OCI-M2 (cell line): Measurements from ENCODE around the gene CDC14B.
"Not testable (repeated sequence)": the region's sequence is repeated elsewhere in the genome, so short reads cannot be mapped to it uniquely, and the experiment has no call there.

Experiments used
- DNase-seq: peaks from one replicate; lab custom pipeline; 2025; ENCODE audit not compliant: unreplicated experiment; lab: John Stamatoyannopoulos, UW

The CDC14B gene

DNA sequence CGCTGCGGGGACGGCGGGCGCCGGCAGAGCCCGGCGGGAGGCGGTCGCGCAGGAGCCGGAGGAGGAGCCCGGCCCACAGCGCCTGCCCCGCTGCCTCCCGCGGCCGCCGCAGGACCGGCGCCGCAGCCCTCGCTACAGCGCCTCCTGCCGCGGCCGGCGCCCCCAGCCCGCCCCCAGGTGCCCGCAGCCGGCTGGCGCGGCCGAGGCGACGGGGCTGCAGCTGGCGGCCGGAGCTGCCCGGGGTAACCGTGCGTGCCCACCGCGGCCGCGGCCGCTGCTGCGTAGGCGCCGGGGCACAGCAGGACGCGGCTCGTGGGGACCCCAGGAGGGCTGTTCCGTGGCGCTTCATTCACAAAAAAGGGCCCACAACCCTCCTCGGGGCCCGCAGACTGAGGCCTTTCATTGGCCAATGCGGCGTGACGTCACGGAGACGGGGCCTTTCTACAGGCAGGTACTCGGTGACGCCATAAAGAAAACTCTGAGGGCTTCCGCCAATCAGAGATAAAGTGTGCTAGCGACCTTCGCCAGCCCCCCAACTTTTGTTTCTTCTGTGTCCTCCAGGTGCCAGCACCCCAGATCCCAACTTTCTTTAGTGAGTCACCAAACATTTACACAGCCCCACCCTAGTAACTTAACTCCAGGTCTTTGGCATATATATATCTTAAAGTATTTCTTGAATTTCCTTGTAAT lies at the start of gene CDC14B:
CDC14B (minus strand) TSS at position 353 of the 690 bp plus-strand sequence. CDS start 465 bp downstream, outside the sequence.
- no peak for DNase-seq

DNA sequence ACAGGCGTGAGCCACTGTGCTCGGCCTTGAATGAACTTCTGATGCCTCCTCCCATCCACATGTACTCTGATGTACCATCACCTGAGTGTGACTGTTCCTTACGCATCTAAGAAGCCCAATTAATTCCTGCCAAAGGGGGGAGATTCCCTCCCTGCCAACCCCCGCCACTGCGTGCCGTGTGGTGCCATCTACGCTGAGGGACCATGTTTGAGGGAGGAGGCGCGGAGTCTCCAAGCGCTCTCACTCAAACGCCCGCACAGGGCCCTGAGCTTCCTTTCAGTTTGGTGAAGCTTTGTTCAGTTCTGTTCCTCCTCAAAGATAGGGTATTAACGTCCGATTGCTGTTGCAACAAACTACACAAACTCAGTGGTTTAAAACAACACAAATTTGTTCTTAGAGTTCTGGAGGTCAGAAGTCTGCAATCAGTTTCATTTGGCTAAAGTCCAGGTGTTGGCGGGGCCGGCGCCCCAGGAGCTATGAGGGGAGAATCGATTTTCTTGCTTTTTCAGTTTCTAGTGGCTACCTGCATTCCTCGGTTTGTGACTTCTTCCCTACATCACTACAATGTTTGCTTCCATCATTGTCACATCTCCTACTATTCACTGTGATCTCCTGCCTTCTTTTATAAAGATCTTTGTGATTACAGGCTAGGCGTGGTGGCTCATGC lies 49.4 kb upstream of the CDC14B start:
- DNase-seq: no peak

DNA sequence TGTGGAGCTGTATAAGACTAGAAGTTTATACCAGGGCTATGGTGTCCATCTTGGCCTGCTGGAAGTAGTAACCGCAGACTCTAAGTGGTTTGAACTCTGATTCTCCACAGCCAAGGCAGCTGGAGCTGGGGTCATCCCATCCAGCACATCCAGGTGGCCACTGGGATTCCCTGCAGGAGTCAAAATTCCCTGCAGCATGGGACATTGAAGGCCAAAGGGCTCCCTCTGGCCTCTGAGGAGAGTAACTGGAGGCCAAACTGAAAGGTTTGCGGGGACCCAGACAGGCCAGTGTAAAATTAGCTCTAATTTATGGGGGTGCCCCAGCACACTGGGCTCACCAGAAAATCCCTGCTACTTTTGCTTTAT lies 47.7 kb upstream of the CDC14B start:
- DNase-seq: no peak

DNA sequence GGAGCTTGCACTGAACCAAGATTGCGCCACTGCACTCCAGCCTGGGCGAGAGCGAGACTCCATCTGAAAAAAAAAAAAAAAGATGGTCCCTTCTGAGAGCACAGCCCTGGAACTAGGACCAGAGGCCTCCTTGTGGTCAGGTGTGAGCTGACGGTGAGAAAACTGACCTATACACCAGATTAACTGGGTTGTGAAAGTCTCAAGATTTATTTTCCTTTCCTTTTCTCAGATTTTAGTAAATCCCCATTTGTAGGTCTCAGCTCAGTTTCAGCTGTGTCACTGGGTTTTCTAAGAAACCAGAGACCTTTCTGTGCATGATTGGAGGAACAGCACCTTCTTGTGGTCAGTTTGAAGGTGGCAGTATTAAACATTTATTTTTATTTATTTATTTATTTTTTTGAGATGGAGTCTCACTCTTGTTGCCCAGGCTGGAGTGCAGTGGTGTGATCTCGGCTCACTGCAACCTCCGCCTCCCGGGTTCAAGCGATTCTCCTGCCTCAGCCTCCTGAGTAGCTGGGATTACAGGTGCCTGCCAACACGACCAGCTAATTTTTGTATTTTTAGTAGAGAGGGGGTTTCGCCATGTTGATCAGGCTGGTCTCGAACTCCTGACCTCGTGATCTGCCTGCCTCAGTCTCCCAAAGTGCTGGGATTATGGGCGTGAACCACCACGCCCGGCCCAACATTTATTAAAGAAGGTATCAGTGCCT lies 47.2 kb upstream of the CDC14B start:
- not testable (repeated sequence) for DNase-seq

DNA sequence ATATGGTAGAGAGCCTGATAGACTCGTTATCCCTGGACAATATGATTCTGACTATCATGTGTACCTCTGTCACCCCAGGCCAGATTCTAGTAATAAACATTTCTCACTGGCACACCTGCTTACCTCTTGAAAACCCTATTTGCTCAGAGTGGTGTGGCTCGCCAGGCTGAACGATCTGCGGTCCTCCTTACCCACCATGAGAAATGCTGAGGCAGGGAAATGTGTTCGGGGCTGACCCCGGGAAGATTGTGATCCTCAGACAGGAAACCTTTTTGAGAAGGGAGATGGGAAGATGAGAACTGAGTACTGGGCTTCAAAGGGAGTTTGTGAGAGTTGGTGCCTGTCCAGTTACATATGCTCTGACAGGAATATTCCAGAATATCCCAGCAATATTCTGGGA lies 46.1 kb upstream of the CDC14B start:
- DNase-seq: no peak

DNA sequence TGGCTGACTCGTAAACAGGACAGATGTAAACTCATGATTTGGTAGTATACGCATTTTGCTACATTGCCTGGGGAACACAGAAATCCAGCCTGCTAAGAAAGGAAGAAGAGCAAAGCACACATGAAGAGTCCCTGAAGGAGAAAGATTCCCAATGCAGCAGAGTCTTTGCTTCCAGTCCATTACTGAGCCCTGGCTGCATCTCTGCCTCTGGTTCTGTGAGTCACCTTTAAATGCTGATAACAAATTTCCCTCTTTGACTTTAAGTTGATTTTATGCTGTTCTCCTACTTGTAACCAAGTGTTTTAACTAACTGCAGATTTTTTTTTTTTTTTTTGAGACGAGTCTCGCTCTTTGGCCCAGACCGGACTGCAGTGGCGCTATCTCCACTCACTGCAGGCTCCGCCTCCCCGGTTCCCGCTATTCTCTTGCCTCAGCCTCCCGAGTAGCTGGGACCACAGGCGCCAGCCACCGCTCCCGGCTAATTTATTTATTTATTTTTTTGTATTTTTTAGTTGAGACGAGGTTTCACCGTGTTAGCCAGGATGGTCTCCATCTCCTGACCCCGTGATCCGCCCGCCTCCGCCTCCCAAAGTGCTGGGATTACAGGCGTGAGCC lies 44.0 kb upstream of the CDC14B start:
- no peak for DNase-seq

DNA sequence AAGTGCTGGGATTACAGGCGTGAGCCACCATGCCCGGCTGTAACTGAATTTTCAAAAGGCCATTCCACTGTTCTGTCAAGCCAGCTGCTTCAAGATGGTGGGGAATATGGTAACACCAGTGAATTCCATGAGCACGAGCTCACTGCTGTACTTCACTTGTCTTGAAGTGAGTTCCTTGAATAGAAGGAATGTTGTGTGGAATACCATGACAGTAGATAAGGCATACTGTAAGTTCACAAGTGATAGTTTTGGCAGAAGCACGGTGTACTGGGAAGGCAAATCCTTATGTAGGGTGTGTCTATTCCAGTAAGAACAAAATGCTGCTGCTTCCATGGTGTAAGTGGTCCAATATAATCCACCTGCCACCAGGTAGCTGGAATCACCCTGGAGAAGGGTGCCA lies 42.1 kb upstream of the CDC14B start:
- no peak for DNase-seq

DNA sequence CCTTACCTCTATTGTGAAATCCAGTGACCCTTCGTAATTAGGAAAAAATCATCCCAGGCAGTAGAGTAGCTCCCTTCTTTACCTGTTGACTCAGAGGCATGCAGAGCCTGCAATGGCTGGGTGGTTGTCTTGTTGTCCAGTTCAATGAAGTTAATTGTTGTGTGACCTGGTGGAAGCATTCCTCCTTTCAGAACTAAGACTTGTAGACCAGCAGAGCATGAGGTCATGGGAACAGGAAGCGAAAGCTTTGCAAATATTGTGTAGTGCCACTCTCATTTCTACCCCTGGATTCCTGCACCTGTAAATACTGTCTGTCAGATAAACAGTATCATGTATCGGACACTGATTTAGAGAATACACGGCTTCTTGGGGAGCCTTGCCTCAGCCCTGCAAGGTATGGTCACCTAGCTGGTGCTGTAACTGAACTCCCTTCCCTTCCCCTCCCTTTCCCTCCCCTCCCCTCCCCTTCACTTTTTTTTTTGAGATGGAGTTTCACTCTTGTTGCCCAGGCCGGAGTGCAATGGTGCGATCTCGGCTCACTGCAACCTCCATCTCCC lies 41.1 kb upstream of the CDC14B start:
- DNase-seq: no peak

DNA sequence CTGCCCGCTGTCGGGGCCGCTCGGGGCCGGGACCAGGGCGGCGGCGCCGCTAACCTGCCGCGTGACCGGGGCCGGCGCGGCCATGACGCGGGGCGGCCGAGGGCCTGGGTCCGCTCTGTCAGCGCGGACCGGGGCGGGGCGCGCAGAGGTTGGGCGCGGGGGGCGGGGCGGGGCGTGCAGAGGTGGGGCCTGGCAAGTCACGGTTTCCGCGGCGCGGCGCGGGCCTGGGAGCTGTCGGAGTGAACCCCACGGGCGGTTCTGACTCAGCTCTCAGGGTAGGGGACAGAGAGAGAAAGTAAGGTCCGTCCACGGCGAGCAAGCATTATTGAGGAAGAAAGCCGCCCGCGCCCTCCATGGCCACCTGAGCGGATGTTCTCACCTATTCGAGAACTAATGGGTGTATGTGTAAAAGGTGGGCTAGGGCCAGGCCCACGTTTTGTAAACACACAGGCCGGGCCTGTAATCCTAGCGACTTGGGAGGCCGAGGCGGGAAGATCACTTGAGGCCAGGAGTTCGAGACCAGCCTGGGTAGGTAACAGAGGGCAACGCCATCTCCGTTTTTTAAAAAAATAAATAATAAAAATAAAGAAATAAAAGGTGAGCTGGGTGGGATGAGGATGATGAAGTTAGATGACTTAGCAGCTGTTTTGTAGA lies 35.7 kb upstream of the CDC14B start, which contains the start of gene PRXL2C:
PRXL2C (minus strand) TSS at position 120 of the 654 bp plus-strand sequence; CDS start at position 84, 36 bp downstream.
- no peak for DNase-seq

DNA sequence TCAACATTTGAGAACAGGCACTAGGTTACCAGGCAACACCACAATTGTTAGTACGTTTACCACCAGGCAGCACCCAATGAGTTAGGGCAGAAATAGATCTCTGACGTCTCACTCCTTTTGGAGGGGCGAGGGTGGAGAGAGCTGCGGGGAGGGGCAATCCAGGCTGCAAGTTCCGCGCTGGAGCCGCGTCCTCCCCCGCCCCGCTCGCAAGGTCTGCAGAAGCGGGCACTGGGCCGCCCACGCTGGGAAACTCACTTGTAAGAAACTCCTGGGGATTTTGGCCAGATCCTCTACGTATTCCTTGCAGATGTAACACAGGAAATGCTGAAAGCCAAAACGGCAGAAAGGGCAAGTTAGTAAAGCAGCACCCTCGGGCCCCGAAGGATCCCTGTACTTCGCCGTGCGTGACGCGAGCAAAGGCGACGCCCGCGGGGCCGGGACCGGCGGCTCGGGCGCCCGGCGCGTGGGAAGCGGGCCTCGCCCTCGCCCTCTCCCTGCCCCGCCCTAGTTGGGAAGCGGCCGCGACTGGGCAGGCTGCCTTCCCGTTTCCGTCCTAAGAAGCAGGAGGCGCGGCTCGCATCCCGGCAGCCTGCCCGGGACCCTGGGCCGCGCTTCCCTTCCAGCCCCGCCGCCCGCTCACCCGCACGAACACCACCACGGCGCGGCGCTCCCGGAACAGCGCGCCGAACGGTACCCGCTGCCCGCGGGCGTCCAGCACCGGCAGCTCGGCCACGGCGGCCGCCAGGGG lies 35.0 kb upstream of the CDC14B start:
- DNase-seq: no peak

DNA sequence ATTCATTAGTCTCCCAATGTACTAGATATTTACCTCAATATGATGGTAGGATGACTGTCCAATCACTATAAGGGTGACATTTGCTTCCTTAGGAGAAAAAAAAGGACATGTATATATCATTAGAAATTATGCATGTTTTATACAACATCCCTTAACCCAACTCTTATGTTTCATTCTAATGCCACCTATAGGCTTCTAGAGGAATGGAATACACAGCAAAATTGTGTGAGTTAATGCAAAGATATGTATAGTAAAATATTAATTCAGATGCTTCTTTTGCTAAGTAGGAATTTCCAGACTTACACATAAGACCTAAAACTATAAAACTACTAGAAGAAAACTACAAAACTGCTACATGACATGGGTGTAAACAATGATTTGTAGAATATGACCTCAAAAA lies 32.0 kb upstream of the CDC14B start:
- DNase-seq: no peak

DNA sequence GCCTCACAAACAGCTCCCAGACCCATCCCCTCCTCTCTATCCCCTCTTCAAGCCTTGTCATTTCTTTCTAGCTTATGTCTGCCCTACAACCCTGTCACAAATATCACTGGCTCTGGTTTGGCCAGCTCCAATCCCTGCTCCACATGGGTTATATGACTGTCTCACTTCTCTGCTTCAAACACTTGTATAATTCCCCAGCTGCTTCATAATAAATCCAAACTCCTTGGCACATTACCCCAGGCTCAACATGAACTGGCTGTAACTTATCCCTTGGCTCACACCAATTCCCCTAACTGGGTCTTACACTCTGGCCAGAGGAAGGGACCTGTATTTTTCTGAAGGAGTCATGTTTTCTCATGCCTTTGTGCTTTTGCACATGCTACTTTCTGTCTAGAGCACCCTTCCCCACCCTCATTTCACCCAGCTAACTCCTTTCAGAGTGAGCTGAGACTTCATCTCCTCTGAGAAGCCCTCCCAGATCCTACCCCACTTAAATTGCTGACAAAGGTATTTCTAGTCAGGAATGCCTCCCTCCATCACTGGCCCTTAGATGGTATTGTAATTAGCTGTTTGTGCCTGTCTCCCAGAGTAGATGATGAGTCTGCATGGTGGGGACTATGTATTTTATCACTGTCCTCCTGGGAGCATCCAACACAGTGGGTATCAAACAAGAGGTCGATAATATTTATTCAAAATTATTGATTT lies 30.1 kb upstream of the CDC14B start:
- no peak for DNase-seq

DNA sequence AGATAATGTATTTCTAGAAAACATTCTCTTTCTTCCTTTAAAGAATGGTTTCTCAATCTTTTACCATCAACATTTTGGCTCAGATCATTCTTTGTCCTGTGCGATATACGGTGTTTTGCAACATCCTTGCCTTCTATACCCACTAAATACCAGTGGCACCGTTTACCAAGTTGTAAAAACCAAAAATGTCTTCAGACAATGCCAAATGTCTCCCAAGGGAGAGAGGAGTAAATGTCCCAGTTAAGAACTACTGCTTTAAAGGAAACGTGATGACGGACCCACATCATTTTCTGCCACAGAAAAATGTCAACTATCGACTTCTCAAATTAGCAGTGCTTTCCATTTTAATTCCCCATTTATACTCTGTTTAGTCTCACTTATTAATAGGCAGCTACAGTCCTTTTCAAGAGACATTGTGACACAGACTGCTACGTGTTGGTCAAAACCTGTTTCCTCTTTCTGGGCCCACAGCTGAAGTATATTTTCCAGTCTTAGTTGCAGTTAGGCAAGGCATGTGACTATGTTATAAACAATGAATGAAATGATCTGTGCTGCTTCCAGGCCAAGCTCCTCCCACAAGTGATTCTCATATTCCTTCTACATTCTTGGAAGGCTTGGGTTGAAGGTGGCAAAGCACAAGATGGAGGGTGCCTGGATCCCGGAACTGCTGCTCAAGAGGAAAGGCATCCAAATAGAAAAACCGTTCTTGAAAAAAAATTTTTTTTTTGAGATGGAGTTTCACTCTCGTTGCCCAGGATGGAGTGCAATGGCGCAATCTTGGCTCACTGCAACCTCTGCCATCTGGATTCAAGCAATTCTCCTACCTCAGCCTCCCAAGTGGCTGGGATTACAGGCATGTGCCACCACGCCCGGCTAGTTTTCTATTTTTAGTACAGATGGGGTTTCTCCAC lies 26.7 kb upstream of the CDC14B start:
- DNase-seq: no peak

DNA sequence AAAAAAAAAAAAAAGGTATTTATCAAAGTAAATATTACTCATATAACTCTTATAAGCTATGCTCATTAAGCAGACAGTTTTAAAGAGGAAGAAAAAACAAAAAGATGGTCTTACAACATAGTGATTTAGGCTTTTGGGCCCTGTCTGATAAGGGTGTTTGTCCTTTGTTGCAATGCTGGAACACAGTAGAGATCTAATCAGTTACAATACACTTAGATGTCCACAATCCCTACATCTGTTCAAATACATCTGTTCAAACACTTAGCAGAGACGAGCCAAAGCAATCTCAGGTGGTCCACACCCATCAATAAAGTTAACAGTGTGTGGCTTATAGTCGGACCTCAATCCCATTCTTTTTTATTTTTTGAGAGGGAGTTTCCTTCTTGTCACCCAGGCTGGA lies 24.5 kb upstream of the CDC14B start:
- DNase-seq: no peak

DNA sequence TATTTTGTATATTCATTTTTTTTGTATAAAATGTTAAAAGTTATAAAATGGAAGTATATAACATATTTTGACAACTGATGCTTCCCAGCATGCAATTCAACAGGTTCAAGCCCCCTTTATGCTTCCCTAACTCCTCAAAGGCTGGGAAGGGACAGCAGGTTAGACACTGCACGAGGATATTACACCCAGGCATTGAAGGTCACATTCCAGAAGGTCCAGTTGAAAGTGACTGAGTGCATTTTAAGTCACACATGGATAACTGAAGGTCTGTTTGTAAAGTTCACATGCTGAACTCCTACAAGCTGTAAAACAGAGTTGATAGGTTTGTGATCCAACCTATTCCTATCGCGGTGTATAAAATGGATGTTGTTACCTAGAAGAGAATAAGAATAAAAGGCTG lies 21.9 kb upstream of the CDC14B start:
- no peak for DNase-seq

DNA sequence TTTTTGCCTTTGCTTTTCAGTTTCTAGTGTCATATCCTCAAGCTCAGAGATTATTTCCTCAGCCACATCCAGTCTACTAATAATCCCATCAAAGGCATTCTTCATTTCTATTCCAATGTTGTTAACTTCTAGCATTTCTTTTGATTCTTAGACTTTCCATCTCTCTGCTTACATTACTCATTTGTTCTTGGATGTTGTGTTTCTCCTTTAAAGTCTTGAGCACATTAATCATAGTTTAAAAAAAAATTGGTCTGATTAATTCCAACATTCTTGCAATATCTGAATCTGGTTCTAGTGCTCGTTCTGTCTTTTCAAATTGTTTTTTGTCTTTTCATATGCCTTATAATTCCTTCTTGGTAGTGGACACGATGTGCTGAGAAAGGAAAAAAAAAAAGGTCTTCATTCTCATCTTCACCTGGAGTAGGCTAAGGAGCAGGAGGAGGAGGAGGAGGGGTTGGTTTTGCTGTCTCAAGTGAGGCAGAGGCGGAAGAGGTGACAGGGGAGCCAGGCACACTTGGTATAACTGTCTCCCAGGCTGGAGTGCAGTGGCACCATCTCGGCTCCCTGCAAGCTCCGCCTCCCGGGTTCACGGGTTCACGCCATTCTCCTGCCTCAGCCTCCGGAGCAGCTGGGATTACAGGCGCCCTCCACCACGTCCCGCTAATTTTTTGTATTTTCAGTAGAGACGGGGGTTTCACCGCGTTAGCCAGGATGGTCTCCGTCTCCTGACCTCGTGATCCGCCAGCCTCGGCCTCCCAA lies 19.1 kb upstream of the CDC14B start:
- no peak for DNase-seq

DNA sequence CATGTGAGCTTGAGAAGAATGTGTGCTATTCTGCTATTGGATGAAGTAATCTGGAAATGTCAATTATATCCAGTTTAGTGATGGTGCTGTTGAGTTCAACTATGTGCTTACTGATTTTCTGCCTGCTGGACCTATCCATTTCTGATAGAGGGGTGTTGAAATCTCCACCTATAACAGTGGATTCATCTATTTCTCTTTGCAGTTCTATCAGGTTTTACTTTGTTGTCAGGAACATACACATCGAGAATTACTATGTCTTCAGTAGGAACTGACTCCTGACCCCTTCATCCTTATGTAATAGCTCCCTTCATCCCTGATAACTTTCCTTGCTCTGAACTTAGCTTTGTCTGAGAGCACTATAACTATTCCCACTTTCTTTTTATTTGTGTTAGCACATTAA lies 16.7 kb upstream of the CDC14B start:
- no peak for DNase-seq

DNA sequence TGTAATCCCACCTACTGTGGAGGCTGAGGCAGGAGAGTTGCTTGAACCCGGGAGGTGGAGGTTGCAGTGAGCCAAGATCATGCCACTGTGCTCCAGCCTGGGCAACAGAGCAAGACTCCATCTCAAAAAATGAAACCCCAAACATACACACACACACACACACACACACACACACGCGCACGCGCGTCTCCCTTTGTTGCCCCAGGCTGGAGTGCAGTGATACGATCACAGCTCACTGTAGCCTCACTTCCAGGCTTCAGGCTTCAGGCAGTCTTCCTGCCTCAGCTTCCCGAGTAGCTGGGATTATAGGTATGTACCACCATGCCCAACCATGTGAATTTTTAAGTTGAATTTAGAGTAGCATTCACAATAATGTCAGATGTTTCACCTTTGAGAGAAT lies 13.9 kb upstream of the CDC14B start:
- not testable (repeated sequence) for DNase-seq
